Bronchial epithelial cell (primary cell): ENCODE results near the gene KIZ. TPM values are rescaled to one million over a fixed set of nuclear protein-coding genes. Genes with fewer than 3 reads are reported as not detected.

ENCODE experiments used
- DNase-seq: peaks from one replicate; pipeline ENCODE4 v3.0.0-alpha.2; 2010; ENCODE audit warnings: low read depth
- FAIRE-seq: peaks from 2 replicates; lab custom pipeline; 2011; peaks lifted over from hg19 to GRCh38; lab: Jason Lieb, UNC
- H3K27me3 ChIP-seq: 2 replicates; pipeline ENCODE4 v1.5.1; 2011; ENCODE audit warnings: low read length; ENCODE audit not compliant: control insufficient read depth, insufficient read depth
- H3K36me3 ChIP-seq: 2 replicates; pipeline ENCODE4 v1.5.1; 2011; ENCODE audit warnings: low read length; ENCODE audit not compliant: control insufficient read depth, insufficient read depth
- H3K4me3 ChIP-seq: 2 replicates; pipeline ENCODE4 v1.5.1; 2011; ENCODE audit warnings: mild to moderate bottlenecking, low read depth, low read length, control low read depth
- CTCF ChIP-seq: IDR thresholded peaks from 2 replicates; pipeline ENCODE4 v1.5.1; 2011; ENCODE audit warnings: mild to moderate bottlenecking, moderate library complexity, low read length, control low read depth, inconsistent platforms; ENCODE audit not compliant: insufficient read depth, severe bottlenecking
- total RNA-seq: library from RNA; depleted of rRNA; stranded (reverse); fragments of >200 nt; gene quantifications from 2 replicates; pipeline ENCODE4 v1.2.1, GENCODE V29; 2014

KIZ gene
- total RNA-seq, 1 donor from 2014 or later = 12.9 TPM

GRCh38 chr20:21230220-21230619, 104.3 kb downstream of the KIZ start:
- no peak for FAIRE-seq

GRCh38 chr20:21230686-21231085, 104.8 kb downstream of the KIZ start:
- Histone ChIP-seq H3K36me3 (peaks cover 1% of the 10 kb centered on the region), H3K4me3 (no peak overlapping the region), H3K27me3 (no peaks in the 10 kb centered on the region)
- TF ChIP-seq CTCF = no peak
- DNase-seq (no peak), FAIRE-seq (no peak)

More at GRCh38 chr20:21230220-21230619, 104.3 kb downstream of the KIZ start:
- Histone ChIP-seq H3K36me3 (peaks cover 1% of the 10 kb centered on the region), H3K27me3 (no peaks in the 10 kb centered on the region), H3K4me3 (no peak overlapping the region)
- no peak for TF ChIP-seq CTCF
- no peak for DNase-seq

GRCh38 chr20:21232546-21233280, 106.8 kb downstream of the KIZ start:
- no peak for TF ChIP-seq CTCF
- Histone ChIP-seq H3K36me3 (peaks cover 1% of the 10 kb centered on the region), H3K4me3 (no peak overlapping the region), H3K27me3 (no peaks in the 10 kb centered on the region)
- no peak for FAIRE-seq
- no peak for DNase-seq

GRCh38 chr20:21234324-21234723, 108.4 kb downstream of the KIZ start:
- TF ChIP-seq CTCF = no peak
- FAIRE-seq = no peak
- no peak overlapping the region for H3K4me3 ChIP-seq

GRCh38 chr20:21234806-21235483, 109.1 kb downstream of the KIZ start:
- DNase-seq = no peak
- TF ChIP-seq CTCF = no peak
- peaks cover 1% of the 10 kb centered on the region for H3K36me3 ChIP-seq
- no peak overlapping the region for H3K4me3 ChIP-seq
- FAIRE-seq = no peak
- H3K27me3 ChIP-seq = no peaks in the 10 kb centered on the region

More at GRCh38 chr20:21234324-21234723, 108.4 kb downstream of the KIZ start:
- Histone ChIP-seq H3K36me3 (peaks cover 1% of the 10 kb centered on the region), H3K27me3 (no peaks in the 10 kb centered on the region)
- DNase-seq = no peak
